ENCODE data around the gene SMARCA4. TPM values are rescaled to one million over a fixed set of nuclear protein-coding genes. Genes with fewer than 3 reads are reported as not detected.

The SMARCA4 gene
- polyA plus RNA-seq, 1 donor: 91.1 TPM

- H3K27me3 ChIP-seq (ENCODE audit: control insufficient read depth, insufficient read depth, low read length): no peaks in the 10 kb centered on the region
- WGBS (ENCODE audit: insufficient coverage, low lambda C conversion rate): no CpG with 5 or more reads among the region's 9 CpGs
- no peak overlapping the region for H3K27ac ChIP-seq (ENCODE audit: low read length)
- no peaks in the 10 kb centered on the region for H3K4me1 ChIP-seq (ENCODE audit: control insufficient read depth, insufficient read depth, low read length)
- peaks cover 61% of the 10 kb centered on the region for H3K36me3 ChIP-seq (ENCODE audit: control insufficient read depth, insufficient read depth, low read length)
- no peak for DNase-seq
- H3K4me3 ChIP-seq (ENCODE audit: low read length): no peak overlapping the region
- H3K9me3 ChIP-seq (ENCODE audit: control insufficient read depth, low read depth, low read length): no peaks in the 10 kb centered on the region
Observed at GRCh38 chr19:11050323-11051114, 89.7 kb downstream of the SMARCA4 start.

DNA sequence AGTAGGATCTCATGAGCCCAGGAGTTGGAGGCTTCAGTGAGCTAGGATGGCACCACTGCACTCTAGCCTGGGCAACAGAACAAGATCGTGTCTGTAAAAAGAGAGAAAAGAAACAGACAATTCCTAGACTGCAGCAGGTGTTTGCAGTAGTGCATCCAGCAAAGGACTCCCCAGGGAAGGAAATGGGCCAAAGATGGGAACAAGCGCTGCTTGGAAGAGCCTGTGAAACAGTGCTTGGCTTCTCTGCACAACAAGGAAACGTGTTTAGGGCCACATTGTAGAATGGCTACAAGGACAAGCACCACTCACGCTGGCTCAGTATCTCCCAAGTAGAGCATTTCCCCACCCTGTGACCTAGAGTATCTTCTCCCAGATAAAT, 93.0 kb downstream of the SMARCA4 start:
- Histone ChIP-seq H3K36me3 (ENCODE audit: control insufficient read depth, insufficient read depth, low read length) (peaks cover 66% of the 10 kb centered on the region), H3K9me3 (ENCODE audit: control insufficient read depth, low read depth, low read length) (no peaks in the 10 kb centered on the region), H3K4me3 (ENCODE audit: low read length) (no peak overlapping the region), H3K27ac (ENCODE audit: low read length) (no peak overlapping the region), H3K27me3 (ENCODE audit: control insufficient read depth, insufficient read depth, low read length) (no peaks in the 10 kb centered on the region), H3K4me1 (ENCODE audit: control insufficient read depth, insufficient read depth, low read length) (no peaks in the 10 kb centered on the region)
- DNase-seq: no peak
- no CpG with 5 or more reads among the region's 4 CpGs for WGBS (ENCODE audit: insufficient coverage, low lambda C conversion rate)

DNA sequence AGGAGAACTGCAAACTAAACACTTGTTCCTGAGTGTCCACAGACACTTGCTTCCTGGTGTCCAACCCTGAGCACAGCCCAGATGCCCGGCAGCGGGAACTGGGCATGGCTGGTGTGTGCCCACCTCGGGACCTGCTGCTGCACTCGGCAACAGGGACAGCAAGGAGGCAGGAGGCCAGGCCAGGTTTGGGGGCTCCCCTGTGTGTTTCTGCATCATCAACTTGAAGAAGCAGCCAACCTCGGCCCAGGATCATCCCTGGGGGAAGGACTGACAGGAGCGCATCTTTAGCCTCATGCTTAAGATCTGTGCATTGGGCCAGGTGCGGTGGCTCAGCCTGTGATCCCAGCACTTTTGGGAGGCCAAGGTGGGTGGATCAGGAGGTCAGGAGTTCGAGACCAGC, 93.4 kb downstream of the SMARCA4 start:
- Histone ChIP-seq H3K27ac (ENCODE audit: low read length) (no peak overlapping the region), H3K27me3 (ENCODE audit: control insufficient read depth, insufficient read depth, low read length) (no peaks in the 10 kb centered on the region), H3K9me3 (ENCODE audit: control insufficient read depth, low read depth, low read length) (no peaks in the 10 kb centered on the region), H3K36me3 (ENCODE audit: control insufficient read depth, insufficient read depth, low read length) (peaks cover 64% of the 10 kb centered on the region), H3K4me1 (ENCODE audit: control insufficient read depth, insufficient read depth, low read length) (no peaks in the 10 kb centered on the region), H3K4me3 (ENCODE audit: low read length) (no peak overlapping the region)
- DNase-seq: no peak
- WGBS (ENCODE audit: insufficient coverage, low lambda C conversion rate): no CpG with 5 or more reads among the region's 8 CpGs

DNA sequence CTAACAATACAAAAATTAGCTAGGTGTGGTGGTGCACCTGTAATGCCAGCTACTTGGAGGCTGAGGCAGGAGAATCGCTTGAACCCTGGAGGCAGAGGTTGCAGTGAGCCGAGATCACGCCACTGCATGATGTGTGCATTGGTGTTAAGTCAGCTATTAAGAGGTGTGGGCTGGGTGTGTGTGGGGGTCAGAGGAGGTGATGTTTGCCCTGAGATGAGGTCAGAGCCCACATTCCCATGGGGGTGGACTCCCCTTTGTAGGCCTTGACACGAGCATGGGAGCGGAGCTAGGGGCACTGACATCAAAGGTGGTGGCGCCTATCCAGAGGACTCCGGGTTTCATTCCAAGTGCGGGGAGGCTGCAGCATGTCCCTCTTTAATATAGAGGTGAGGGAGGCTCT, 93.8 kb downstream of the SMARCA4 start:
- Histone ChIP-seq H3K4me3 (ENCODE audit: low read length) (no peak overlapping the region), H3K27ac (ENCODE audit: low read length) (no peak overlapping the region), H3K9me3 (ENCODE audit: control insufficient read depth, low read depth, low read length) (no peaks in the 10 kb centered on the region), H3K36me3 (ENCODE audit: control insufficient read depth, insufficient read depth, low read length) (peaks cover 67% of the 10 kb centered on the region), H3K4me1 (ENCODE audit: control insufficient read depth, insufficient read depth, low read length) (no peaks in the 10 kb centered on the region), H3K27me3 (ENCODE audit: control insufficient read depth, insufficient read depth, low read length) (no peaks in the 10 kb centered on the region)
- WGBS (ENCODE audit: insufficient coverage, low lambda C conversion rate): no CpG with 5 or more reads among the region's 8 CpGs
- DNase-seq: no peak

DNA sequence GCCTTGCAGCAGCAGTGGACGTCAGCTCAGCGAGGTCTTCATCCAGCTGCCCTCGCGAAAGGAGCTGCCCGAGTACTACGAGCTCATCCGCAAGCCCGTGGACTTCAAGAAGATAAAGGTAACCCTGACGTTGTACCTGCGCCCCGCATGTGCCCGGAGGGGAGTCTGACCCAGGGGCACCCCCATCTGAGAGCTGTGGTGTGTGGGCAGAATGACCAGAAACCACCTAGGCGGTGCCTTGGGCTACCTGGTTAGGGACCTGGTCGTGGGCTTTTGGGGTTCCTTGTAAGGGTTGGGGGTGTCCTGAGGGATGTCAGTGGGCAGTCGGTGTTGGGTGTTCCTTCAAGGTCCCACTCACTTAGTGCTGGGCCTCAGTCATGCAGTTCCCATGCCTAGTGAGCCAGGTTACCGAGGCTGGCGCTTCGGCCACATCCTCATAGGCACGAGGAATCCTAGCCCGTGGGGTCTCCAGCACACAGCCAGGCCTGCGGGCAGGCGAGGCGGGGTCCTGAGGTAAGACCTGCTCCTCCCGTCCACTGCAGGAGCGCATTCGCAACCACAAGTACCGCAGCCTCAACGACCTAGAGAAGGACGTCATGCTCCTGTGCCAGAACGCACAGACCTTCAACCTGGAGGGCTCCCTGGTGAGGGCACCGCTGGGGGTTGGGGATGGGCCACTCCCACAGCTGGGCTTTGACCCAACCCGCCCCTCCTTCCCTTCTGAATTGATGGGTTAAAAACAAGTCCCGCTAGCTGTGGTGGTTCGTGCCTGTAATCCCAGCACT, 97.6 kb downstream of the SMARCA4 start:
- Histone ChIP-seq H3K36me3 (ENCODE audit: control insufficient read depth, insufficient read depth, low read length) (peaks cover 70% of the 10 kb centered on the region), H3K27me3 (ENCODE audit: control insufficient read depth, insufficient read depth, low read length) (no peaks in the 10 kb centered on the region), H3K9me3 (ENCODE audit: control insufficient read depth, low read depth, low read length) (no peaks in the 10 kb centered on the region), H3K4me1 (ENCODE audit: control insufficient read depth, insufficient read depth, low read length) (no peaks in the 10 kb centered on the region), H3K27ac (ENCODE audit: low read length) (no peak overlapping the region), H3K4me3 (ENCODE audit: low read length) (no peak overlapping the region)
- DNase-seq: no peak
- WGBS (ENCODE audit: insufficient coverage, low lambda C conversion rate): no CpG with 5 or more reads among the region's 34 CpGs

DNA sequence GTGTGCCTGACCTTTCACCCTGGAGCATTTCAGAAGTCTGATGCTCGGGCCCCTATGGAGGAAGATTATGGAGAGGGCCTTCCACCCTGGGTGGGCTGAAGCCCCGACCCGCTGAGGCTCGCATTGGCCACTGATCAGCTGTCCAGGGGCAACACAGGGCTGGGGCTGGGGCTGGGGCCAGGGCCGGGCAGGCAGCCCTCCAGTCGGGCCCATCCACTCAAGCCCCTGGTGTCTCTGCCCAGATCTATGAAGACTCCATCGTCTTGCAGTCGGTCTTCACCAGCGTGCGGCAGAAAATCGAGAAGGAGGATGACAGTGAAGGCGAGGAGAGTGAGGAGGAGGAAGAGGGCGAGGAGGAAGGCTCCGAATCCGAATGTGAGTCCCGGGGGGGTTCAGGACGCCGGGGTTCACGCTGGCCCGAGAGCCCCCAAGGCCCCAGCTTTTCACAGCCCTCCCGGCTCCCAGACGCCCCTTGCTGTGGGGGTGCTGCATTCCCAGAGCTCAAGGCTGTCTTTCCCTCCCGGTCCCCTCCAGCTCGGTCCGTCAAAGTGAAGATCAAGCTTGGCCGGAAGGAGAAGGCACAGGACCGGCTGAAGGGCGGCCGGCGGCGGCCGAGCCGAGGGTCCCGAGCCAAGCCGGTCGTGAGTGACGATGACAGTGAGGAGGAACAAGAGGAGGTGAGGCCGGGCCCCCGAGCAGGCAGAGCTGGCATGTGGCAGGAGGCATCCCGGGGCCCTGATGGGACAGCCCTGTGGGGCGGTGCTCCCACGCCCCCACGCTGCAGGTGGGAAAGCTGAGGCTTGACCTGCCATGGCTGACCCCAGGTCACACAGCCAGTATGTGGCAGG, 98.9 kb downstream of the SMARCA4 start:
- DNase-seq: no peak
- Histone ChIP-seq H3K36me3 (ENCODE audit: control insufficient read depth, insufficient read depth, low read length) (peaks cover 59% of the 10 kb centered on the region), H3K27me3 (ENCODE audit: control insufficient read depth, insufficient read depth, low read length) (no peaks in the 10 kb centered on the region), H3K4me1 (ENCODE audit: control insufficient read depth, insufficient read depth, low read length) (no peaks in the 10 kb centered on the region), H3K9me3 (ENCODE audit: control insufficient read depth, low read depth, low read length) (no peaks in the 10 kb centered on the region), H3K27ac (ENCODE audit: low read length) (no peak overlapping the region), H3K4me3 (ENCODE audit: low read length) (no peak overlapping the region)
- WGBS (ENCODE audit: insufficient coverage, low lambda C conversion rate): no CpG with 5 or more reads among the region's 43 CpGs

GRCh38 chr19:11061952-11062351, 101.1 kb downstream of the SMARCA4 start:
- Histone ChIP-seq H3K4me1 (ENCODE audit: control insufficient read depth, insufficient read depth, low read length) (no peaks in the 10 kb centered on the region), H3K9me3 (ENCODE audit: control insufficient read depth, low read depth, low read length) (no peaks in the 10 kb centered on the region), H3K4me3 (ENCODE audit: low read length) (no peak overlapping the region), H3K27ac (ENCODE audit: low read length) (no peak overlapping the region), H3K36me3 (ENCODE audit: control insufficient read depth, insufficient read depth, low read length) (peaks cover 54% of the 10 kb centered on the region), H3K27me3 (ENCODE audit: control insufficient read depth, insufficient read depth, low read length) (no peaks in the 10 kb centered on the region)
- no CpG with 5 or more reads among the region's 14 CpGs for WGBS (ENCODE audit: insufficient coverage, low lambda C conversion rate)
- no peak for DNase-seq

- peaks cover 55% of the 10 kb centered on the region for H3K36me3 ChIP-seq (ENCODE audit: control insufficient read depth, insufficient read depth, low read length)
- H3K27ac ChIP-seq (ENCODE audit: low read length): no peak overlapping the region
- WGBS (ENCODE audit: insufficient coverage, low lambda C conversion rate): 80% methylated on average over 1 of the region's 3 CpGs
- no peak for DNase-seq
- H3K4me1 ChIP-seq (ENCODE audit: control insufficient read depth, insufficient read depth, low read length): no peaks in the 10 kb centered on the region
- H3K27me3 ChIP-seq (ENCODE audit: control insufficient read depth, insufficient read depth, low read length): no peaks in the 10 kb centered on the region
- peaks cover 3% of the 10 kb centered on the region for H3K9me3 ChIP-seq (ENCODE audit: control insufficient read depth, low read depth, low read length)
- H3K4me3 ChIP-seq (ENCODE audit: low read length): no peak overlapping the region
Observed at GRCh38 chr19:11063434-11063833, 102.6 kb downstream of the SMARCA4 start.

- WGBS (ENCODE audit: insufficient coverage, low lambda C conversion rate): no CpG with 5 or more reads among the region's 10 CpGs
- no peak overlapping the region for H3K27ac ChIP-seq (ENCODE audit: low read length)
- no peaks in the 10 kb centered on the region for H3K4me1 ChIP-seq (ENCODE audit: control insufficient read depth, insufficient read depth, low read length)
- no peak for DNase-seq
- H3K4me3 ChIP-seq (ENCODE audit: low read length): no peak overlapping the region
- peaks cover 3% of the 10 kb centered on the region for H3K9me3 ChIP-seq (ENCODE audit: control insufficient read depth, low read depth, low read length)
- no peaks in the 10 kb centered on the region for H3K27me3 ChIP-seq (ENCODE audit: control insufficient read depth, insufficient read depth, low read length)
- peaks cover 43% of the 10 kb centered on the region for H3K36me3 ChIP-seq (ENCODE audit: control insufficient read depth, insufficient read depth, low read length)
Observed at GRCh38 chr19:11064831-11065303, 104.0 kb downstream of the SMARCA4 start.

- H3K4me1 ChIP-seq (ENCODE audit: control insufficient read depth, insufficient read depth, low read length): no peaks in the 10 kb centered on the region
Observed at GRCh38 chr19:11066326-11066725, 105.5 kb downstream of the SMARCA4 start.

More at GRCh38 chr19:11066326-11066725, 105.5 kb downstream of the SMARCA4 start:
- Histone ChIP-seq H3K36me3 (ENCODE audit: control insufficient read depth, insufficient read depth, low read length) (peaks cover 32% of the 10 kb centered on the region), H3K27me3 (ENCODE audit: control insufficient read depth, insufficient read depth, low read length) (no peaks in the 10 kb centered on the region), H3K4me3 (ENCODE audit: low read length) (no peak overlapping the region), H3K27ac (ENCODE audit: low read length) (no peak overlapping the region), H3K9me3 (ENCODE audit: control insufficient read depth, low read depth, low read length) (peaks cover 3% of the 10 kb centered on the region)
- WGBS (ENCODE audit: insufficient coverage, low lambda C conversion rate): no CpG with 5 or more reads among the region's 5 CpGs
- DNase-seq: no peak
